D341Med (cell line): ENCODE data around the gene CACNA1S.

ENCODE experiments used
- DNase-seq: peaks from one replicate; pipeline ENCODE4 v3.0.0; 2012; ENCODE audit warnings: low spot score

CACNA1S gene

DNA sequence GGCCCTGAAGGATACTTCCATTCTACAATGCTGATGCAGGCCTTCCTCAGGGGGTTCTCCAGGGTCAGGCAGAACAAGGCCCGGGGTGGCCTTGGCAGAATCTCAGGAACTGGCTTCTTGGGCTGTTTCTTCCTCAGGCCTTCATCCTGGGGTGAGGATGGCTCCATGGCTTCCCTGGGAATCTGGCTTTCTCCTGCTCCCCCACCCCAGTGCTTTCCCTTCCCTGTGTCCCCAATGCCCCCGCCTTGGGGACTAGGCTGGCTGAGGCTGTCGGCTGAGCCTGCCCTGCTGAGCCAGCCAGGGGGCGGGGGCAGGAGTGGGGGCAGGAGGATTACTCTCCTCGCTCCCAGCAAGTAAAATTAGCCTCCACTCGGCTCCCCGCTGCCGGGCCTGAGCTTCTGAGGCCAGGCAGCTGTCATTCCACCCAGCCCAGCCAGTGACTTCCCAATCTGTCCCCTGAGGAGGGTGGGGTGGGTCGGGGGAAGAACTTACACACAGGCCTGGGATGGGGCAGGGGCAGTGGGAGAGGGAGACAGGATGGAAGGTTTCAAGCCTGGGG, at the start of gene CACNA1S:
Gene CACNA1S (minus strand): TSS at position 254 of the 559 bp plus-strand sequence. CDS start 87 bp downstream, at position 167.
- no peak for DNase-seq

- DNase-seq, result no peak
Observed at GRCh38 chr1:201157949-201158348, 45.7 kb upstream of the CACNA1S start.

DNA sequence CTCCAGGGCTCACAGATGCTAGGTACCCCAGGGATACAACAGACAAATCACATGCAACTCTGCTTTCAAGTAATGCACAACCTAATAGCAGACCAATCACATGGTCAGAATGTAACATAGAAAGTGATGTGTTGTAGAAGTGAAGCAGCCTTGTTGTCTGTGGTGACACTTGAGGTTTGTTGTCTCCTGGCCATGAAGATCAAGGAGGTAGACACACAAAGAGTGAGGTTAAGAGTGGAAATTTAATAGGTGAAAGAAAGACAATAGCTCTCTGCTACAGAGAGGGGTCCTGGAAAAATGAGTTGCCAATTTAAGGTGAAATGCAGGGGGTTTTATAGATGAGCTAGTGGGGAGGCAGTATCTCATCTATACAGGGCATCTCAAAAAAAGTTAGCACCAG, 44.6 kb upstream of the CACNA1S start:
- DNase-seq, result no peak

DNA sequence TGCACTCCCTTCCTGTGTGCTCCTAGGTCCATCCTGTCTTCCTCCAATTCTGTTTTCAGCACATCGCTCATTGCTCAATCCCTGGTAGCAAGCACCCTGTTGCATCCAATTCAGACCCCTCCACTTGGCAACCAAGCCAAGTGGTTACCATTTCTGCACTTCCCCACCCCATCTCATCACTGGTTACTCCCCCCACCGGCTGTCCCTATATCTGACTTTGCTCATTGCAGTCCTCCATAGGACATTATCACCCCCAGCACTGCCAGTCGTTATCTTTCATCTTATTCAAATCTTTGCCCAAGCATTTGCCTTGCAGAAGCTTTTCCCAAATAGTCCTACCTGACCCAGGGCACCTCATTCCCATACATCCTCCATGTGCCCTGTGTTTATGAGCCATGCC, 44.1 kb upstream of the CACNA1S start:
- DNase-seq, result no peak

DNA sequence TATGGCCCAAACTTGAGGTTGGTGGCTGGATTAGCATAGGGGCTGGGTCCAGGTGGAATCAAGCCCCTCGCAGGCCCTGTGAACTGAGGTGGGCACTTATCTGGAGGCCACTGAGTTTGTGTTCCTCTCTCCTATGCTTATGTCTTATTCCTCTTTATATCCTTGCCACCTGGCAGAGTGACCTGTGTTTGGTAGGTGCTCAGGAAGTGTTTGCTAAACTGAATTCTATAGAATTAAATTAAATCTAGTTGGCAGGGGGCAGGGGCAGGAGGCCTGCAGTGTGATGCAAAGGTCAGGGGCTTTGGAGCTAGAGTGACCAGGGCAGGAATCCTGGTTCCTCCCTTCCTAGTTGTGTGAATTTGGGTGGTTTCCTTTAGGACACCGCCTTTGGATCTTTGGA, 43.1 kb upstream of the CACNA1S start:
- DNase-seq, result no peak

GRCh38 chr1:201154389-201155165, 42.4 kb upstream of the CACNA1S start, which contains the start of gene TMEM9:
Gene TMEM9, minus strand, starts transcription at chr1:201154474. Its CDS starts 551 bp downstream, at chr1:201153923.
- DNase-seq, result peak; percentile 99

DNA sequence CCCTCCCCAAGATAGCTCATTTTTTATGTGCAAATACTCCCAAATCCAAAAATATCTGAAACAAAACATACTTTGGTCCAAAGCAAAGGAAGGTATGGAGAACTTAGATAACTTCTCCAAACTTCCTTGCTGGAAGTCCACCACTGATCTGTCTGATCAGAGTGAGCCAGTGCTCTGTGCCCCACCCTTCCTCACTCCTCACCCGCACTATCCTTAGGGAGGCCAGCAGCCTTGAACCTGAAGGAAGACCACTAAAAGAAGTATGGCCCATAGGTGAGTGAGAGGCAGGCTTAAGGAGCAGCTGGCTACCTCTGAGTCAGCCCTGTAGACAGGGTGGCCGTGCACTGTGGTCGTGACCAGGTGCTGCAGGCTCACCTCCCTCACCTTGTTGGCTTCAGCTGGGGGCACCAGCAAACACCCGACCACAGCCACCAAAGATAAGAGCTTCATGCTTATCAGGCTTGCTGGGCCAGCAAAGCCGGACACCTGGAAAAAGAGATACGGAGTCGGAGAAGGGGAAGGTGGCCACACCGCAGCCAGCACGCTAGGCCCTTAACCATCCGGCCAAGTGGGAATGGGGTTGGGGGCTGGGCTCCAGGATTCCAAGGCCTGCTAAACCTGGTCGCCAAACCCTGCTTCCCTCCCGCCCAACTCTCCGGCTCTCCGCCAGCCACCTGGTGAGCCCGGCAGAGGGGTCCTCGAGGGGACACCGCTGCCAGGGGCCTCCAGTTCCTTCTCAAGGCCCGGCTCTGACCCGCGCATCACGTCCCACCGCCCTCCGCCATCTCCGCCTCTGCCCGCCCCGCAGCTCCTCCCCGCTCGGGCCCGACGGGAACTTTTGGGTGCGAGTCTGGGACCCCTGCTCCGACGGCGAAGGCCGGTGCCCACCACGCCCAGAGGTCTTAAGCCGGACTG, 41.5 kb upstream of the CACNA1S start:
- DNase-seq, result no peak

DNA sequence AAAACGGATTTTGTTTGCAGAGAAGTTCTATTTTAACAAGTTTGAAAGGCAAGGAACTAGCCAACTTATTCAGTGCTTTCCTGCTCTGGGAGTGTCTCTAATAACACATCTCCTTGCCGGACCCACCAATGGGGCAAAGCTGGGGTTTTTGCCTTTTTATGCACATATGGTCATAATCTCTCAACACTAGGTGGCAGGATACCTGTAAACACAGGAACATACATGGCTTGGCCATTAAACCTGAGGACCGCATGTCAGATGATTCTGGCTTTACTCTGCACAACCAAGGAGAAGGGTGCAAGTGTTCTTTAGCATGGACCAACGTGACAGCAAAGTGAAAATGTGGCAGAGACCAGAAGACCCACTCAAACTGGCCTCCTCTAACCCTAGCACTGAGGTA, 37.2 kb upstream of the CACNA1S start:
- peak; percentile 65 for DNase-seq

DNA sequence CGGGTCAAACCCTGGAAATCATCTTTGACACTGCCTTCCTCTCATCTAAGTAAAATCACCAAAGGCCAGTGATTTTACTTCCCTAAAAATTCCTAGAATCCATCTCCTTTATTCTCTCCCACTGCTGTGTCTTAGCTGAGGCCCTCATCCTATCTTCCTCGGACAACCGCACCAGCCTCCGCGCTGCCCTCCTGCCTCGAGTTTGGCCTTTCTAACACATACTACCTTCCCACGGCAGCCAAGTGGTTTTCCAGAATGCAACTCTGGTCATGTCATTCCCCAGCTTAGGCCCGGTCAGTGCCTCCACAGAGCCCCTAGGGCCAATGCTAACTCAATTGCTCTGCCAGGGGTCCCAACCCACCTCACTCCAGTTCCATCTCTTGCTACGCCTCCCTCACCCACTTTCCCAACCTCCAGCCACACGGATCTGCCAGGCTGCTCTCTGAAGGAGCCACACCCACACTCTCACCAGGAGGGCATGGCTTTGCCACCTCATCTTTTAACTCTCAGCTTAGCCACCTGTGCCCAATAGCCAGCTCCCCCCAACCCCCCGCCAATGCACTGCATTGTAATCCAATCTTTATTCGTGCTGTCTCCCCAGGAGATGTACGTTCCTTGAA, 35.3 kb upstream of the CACNA1S start:
- no peak for DNase-seq

GRCh38 chr1:201146626-201147390, 34.6 kb upstream of the CACNA1S start:
- no peak for DNase-seq

DNA sequence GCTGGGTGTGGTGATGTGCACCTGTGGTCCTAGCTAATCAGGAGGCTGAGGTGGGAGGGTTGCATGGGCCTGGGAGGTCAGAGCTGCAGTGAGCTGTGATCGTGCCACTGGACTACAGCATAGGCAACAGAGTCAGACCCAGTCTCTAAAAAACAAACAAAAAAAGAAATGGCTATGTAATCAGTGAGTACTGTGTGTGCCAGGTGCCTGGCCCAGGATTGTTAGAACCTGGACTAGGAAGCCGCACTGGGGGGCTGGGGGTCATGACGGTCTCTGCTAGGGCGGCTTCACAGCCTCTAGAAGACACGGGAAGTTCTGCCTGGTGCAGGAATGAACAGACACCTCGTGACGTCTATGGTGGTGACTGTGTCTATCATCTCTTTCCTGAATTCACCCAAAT, 33.6 kb upstream of the CACNA1S start:
- DNase-seq, result no peak

DNA sequence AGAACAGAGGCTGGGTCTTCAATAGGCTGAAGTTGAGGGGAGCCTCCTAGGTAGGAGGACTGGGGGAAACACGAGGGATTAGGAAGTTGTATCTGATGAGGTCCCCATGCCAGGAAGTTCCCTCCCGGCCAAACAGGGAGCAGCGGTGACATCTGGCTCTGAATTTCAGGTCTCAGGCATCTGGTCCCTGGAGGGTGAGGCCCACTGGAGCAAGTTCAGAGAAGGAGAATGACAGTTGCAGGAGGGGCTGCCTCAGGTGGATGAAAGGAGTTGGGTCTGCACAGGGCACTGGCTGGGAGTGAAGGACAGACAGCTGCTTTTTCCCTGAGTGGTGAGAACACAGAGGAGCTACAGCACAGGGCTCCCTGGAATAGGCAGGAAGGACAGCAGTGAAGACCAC, 32.9 kb upstream of the CACNA1S start:
- DNase-seq, result no peak

DNA sequence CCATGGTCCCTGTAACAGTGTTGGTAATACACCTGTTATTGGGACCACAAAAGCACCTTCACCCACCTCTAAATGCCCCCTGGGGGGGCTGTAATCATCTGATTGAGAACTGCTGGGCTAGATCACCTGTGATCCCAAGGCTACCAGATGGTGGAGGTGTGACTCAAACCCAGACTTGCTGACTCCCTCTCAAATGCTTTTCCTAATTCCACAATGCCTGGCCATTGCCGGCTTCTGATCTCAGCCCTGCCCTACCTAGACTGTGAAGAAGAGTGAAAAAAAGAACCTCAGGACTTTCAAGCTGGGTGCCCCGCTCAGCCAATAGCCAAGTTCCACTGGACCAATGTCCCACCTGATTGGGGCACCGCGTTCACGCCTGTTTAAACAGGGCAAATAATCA, 32.5 kb upstream of the CACNA1S start:
- DNase-seq, result no peak

GRCh38 chr1:201143726-201144635, 31.8 kb upstream of the CACNA1S start:
- DNase-seq, result no peak

GRCh38 chr1:201142849-201143725, 30.9 kb upstream of the CACNA1S start:
- DNase-seq, result no peak

DNA sequence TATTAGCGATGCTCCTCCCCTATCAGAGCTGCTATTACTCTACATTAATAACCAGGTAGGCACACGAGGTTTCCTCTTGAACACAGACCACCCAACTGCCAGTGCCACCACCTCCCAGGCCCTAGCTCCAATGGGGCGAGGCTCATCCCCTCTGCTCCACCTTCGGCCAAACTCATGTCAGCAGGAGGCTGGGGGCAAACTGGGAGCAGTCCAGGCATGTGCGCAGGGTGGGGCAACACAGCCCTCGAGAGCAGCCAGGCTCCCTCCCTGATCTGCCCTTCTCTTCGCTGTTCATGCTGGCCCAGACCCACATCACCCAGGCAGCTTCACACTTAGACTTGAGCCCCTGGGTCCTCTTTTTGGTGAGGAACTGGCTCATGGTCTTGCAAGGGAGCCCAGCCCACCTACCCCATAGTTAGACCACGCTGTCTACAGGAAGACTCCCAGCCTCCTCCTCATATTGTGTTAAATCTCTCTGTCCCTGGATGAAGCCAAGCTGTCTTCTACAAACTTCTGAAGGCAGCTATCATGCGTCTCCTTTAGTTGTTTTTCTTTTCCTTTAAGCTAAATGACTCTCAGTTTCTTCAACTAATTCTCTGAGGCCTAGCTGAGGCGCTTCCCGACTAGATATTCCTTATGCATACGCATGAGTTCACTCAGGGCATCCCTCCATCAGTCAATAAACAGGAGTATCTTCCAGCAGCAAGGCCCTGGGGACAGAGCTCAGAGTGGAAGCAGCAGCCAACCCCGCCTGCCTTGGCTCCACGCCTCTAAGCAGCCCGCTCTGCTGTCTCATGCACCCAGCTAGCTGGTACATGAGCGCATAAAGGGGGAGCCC, 30.0 kb upstream of the CACNA1S start:
- peak; percentile 83 for DNase-seq

DNA sequence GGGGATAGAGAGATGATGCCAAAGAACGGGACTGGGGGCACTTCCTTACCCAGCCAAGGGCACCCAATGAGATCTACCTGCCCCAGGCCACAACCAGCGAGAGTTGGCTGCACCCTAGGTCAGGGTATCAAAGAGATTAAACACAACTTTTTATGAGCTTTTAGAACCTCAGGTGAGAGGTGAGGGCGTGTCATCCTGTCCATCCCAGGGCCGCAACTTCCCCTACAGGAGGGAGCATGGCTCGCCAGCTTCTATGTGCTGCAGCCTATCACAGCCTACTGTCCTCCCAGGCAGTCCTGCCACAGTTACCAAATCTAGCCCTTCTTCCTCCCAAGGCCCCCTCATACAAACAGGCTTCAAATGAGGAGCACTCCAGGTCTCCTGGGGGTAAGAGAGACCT, 29.2 kb upstream of the CACNA1S start:
- DNase-seq, result no peak

GRCh38 chr1:201140941-201141260, 28.7 kb upstream of the CACNA1S start:
- no peak for DNase-seq
